Measurements from ENCODE around the gene ZNF552. TPM values are rescaled to one million over a fixed set of nuclear protein-coding genes. Genes with fewer than 3 reads are reported as not detected.

The ZNF552 gene
- total and polyA plus RNA-seq, 2 of the 13 experiments (the other 11 are each of a cell fraction or from before 2014, with no cell fraction given) = 8.1 to 16.6 TPM

DNA sequence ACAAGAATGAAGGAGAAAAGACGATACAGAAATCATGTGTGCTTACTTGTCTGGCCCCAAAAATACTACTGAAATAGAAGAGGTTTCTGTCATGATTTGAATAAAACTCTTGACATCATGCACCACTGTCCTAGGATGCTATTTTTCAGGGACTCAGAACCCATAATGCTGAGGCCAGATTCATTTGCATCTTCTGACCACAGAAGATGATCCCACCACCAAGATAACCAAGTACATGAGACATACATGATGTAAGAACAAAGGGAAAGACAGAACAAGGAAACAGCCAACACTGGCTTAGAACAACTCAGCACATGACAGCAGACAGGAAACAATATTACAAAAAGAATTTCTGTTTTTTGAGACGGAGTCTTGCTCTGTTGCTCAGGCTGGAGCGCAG is 2.5 kb downstream of the ZNF552 start:
- intact Hi-C loops (cut with micrococcal nuclease; ENCODE audit: unreplicated experiment) = no loop called here
- TF ChIP-seq ARID2 (CRISPR knock-in tag; IDR thresholded peaks at IDR 0.05; ENCODE audit: borderline replicate concordance) = no peak
- TF ChIP-seq MBNL3 (CRISPR knock-in tag; conservative IDR thresholded peaks at IDR 0.05) = no peak
- TF ChIP-seq HMGA1 (CRISPR knock-in tag; conservative IDR thresholded peaks at IDR 0.05) = no peak
- TF ChIP-seq HDAC6 (IDR thresholded peaks at IDR 0.05; ENCODE audit: low read depth, low read length) = no peak
- no peak for TF ChIP-seq GPN1 (CRISPR knock-in tag; IDR thresholded peaks at IDR 0.05; ENCODE audit: borderline replicate concordance)
- TF ChIP-seq ZFP36L1 (CRISPR knock-in tag; IDR thresholded peaks at IDR 0.05) = no peak
- no peak for TF ChIP-seq ZNF33B (CRISPR knock-in tag; IDR thresholded peaks at IDR 0.05)
- TF ChIP-seq KLF11 (CRISPR knock-in tag; IDR thresholded peaks at IDR 0.05) = no peak
- no peak overlapping the region for H3K4me3 ChIP-seq (replicated peaks in 1 of 3; ENCODE audit: insufficient read depth in 1 of 3, low read depth in 2 of 3, low read length in 3 of 3)

More for the DNA sequence above, 2.5 kb downstream of the ZNF552 start:
- FAIRE-seq = no peak
- no TSS peak for BruUV-seq (replicated peaks)
- in situ Hi-C loops (cut with HindIII; ENCODE audit: extremely low pct_ligation_motif_present, low pct_unique_long_range_greater_than_20kb) = no loop called here
- no peak for DNase-seq (ENCODE audit: low spot score)
- Histone ChIP-seq H3K36me3 (replicated peaks in 1 of 2; ENCODE audit: control insufficient read depth in 1 of 2, insufficient read depth in 2 of 2, low read length in 2 of 2) (peaks cover 7 to 23% of the 10 kb centered on the region in 2 experiments; a peak in 4 of 5 replicates), H3K27ac (ENCODE audit: extremely low read length, insufficient read depth, low read length) (no peak overlapping the region), H3K27me3 (ENCODE audit: control insufficient read depth in 1 of 2, insufficient read depth in 2 of 2, low read length in 2 of 2) (no peaks in the 10 kb centered on the region; a peak in 1 of 5 replicates), H3K9ac (ENCODE audit: insufficient read depth, low read depth, low read length) (no peak overlapping the region), H2AFZ (ENCODE audit: low read length) (no peak overlapping the region), H3K4me2 (ENCODE audit: low read depth, low read length) (no peak overlapping the region), H4K20me1 (ENCODE audit: insufficient read depth, low read length) (peaks cover 3% of the 10 kb centered on the region; the same call in 1 of the 2 replicates), H3K4me1 (ENCODE audit: insufficient read depth, low read length) (peaks cover 57% of the 10 kb centered on the region), H3K9me3 (ENCODE audit: low read length) (no peaks in the 10 kb centered on the region), H3K79me2 (ENCODE audit: insufficient read depth, low read length) (peaks cover 20% of the 10 kb centered on the region)
- POLR2A ChIA-PET = no interaction called here
- no peak for ATAC-seq
- CTCF ChIA-PET (ENCODE audit: low intra/inter-chr PET ratio, low total read pairs) = no interaction called here
- 97% methylated on average over 3 of the region's 3 CpGs for WGBS (ENCODE audit: low lambda C conversion rate)
